ENCODE measurements around the gene NOP14.

DNA sequence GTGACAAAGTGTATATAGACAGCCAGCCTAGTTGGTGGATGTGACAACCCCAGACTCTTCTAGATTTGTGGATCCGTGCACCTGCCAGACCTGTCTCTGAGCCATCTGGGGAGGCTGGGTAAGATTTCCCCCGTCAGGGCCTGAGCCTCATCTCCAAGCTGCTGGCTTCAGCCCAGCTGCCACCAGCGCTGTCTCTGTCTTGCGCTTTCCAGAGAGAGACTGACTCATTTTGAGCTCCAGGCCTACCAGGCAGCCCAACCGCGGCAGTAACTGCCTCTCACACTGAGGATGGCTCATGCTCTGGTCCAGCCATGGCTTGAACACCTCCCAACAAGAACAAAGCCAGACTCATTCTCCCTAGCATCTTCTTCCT, 26.4 kb downstream of the NOP14 start:
- TF ChIP-seq POLR2AphosphoS5 (IDR thresholded peaks at IDR 0.05; ENCODE audit: low read depth) = peak; percentile 33; the same call in 1 of the 2 replicates
- no peak for TF ChIP-seq REST (IDR thresholded peaks at IDR 0.05; ENCODE audit: insufficient replicate concordance, low read depth)
